Calu3 (cell line): Measurements from ENCODE around the gene PAK4. TPM values are rescaled to one million over a fixed set of nuclear protein-coding genes. Genes with fewer than 3 reads are reported as not detected.

Source experiments
- BruUV-seq: library from RNA; stranded (reverse); fragments of 400-500 nt; replicated peaks from 2 replicates; lab custom pipeline; 2021; lab: Mats Ljungman, UMichigan
- CTCF ChIA-PET: fragments of 300-600 bp; sonication (Branson Sonifier 250); formaldehyde crosslinking; loops from one replicate; lab custom pipeline; 2022; ENCODE audit warnings: antibody characterized with exemption; lab: Charles Lee
- DNase-seq: peaks from one replicate; pipeline ENCODE4 v3.0.0; 2022
- H3K27ac Mint-ChIP-seq: one replicate; pipeline ENCODE4 v1.8.0; 2022; ENCODE audit warnings: mixed read lengths; ENCODE audit not compliant: unreplicated experiment
- H3K27me3 Mint-ChIP-seq: one replicate; pipeline ENCODE4 v1.8.0; 2022; ENCODE audit warnings: mixed read lengths; ENCODE audit not compliant: unreplicated experiment
- H3K36me3 Mint-ChIP-seq: one replicate; pipeline ENCODE4 v1.8.0; 2022; ENCODE audit warnings: mild to moderate bottlenecking, moderate library complexity, mixed read lengths; ENCODE audit not compliant: insufficient read depth, unreplicated experiment
- H3K4me1 Mint-ChIP-seq: one replicate; pipeline ENCODE4 v1.8.0; 2022; ENCODE audit warnings: mild to moderate bottlenecking, low read depth, mixed read lengths; ENCODE audit not compliant: unreplicated experiment
- H3K4me3 Mint-ChIP-seq: one replicate; pipeline ENCODE4 v1.8.0; 2022; ENCODE audit warnings: mild to moderate bottlenecking, low read depth, moderate library complexity, mixed read lengths; ENCODE audit not compliant: unreplicated experiment
- H3K9me3 Mint-ChIP-seq: one replicate; pipeline ENCODE4 v1.8.0; 2022; ENCODE audit warnings: low read depth, mixed read lengths; ENCODE audit not compliant: unreplicated experiment
- CTCF ChIP-seq: fragments of 200-600 bp; IDR thresholded peaks from one replicate; pipeline ENCODE4 v1.8.0; 2022; ENCODE audit warnings: antibody characterized with exemption; ENCODE audit not compliant: unreplicated experiment
- intact Hi-C: fragments of 100-400 bp; cut with micrococcal nuclease; formaldehyde crosslinking; loops from one replicate; pipeline ENCODE4 v1.10.0; 2022; ENCODE audit not compliant: unreplicated experiment
- total RNA-seq: library from RNA; stranded (reverse); gene quantifications from 2 replicates; pipeline ENCODE4 v1.2.3, GENCODE V29; 2022

PAK4 gene
- total RNA-seq, 1 experiment from 2014 or later = 75.7 TPM

GRCh38 chr19:39110263-39110967, 15.2 kb upstream of the PAK4 start:
- intact Hi-C loops = loop anchor here (1.0 to 5.0 kb wide), 2 partner anchors 58 to 218 kb away; no protein-coding TSS in a partner anchor
- CTCF ChIA-PET = interaction anchor here (1.8 kb wide), 1 partner anchor 148 kb away, joined by 5 read pairs; no protein-coding TSS in a partner anchor
- peak overlapping the region; percentile 46 for H3K27ac Mint-ChIP-seq
- H3K4me3 Mint-ChIP-seq = no peak overlapping the region
- TF ChIP-seq CTCF = peak; percentile 95
- DNase-seq = peak; percentile 91
- no peaks in the 10 kb centered on the region for H3K9me3 Mint-ChIP-seq
- H3K4me1 Mint-ChIP-seq = peaks cover 33% of the 10 kb centered on the region
- no peaks in the 10 kb centered on the region for H3K27me3 Mint-ChIP-seq
- H3K36me3 Mint-ChIP-seq = peaks cover 33% of the 10 kb centered on the region
- BruUV-seq = no TSS peak

- H3K36me3 Mint-ChIP-seq = peaks cover 33% of the 10 kb centered on the region
- CTCF ChIA-PET = interaction anchor here (0.5 to 1.8 kb wide), 10 partner anchors 10 to 877 kb away, joined by 3 to 12 read pairs (median 4); no protein-coding TSS in a partner anchor
- no peak for TF ChIP-seq CTCF
- H3K27ac Mint-ChIP-seq = peak overlapping the region; percentile 77
- peak overlapping the region; percentile 50 for H3K4me3 Mint-ChIP-seq
- DNase-seq = peak; percentile 63
- intact Hi-C loops = loop anchor here (5.0 kb wide), 1 partner anchor 59 kb away; no protein-coding TSS in a partner anchor
- BruUV-seq = no TSS peak
- peaks cover 33% of the 10 kb centered on the region for H3K4me1 Mint-ChIP-seq
- no peaks in the 10 kb centered on the region for H3K27me3 Mint-ChIP-seq
- H3K9me3 Mint-ChIP-seq = no peaks in the 10 kb centered on the region
These were observed 13.9 kb upstream of the PAK4 start for GRCh38 chr19:39111593-39112199.

- peaks cover 27% of the 10 kb centered on the region for H3K36me3 Mint-ChIP-seq
- H3K4me1 Mint-ChIP-seq = peaks cover 33% of the 10 kb centered on the region
- DNase-seq = peak; percentile 88
- BruUV-seq = no TSS peak
- peak overlapping the region; percentile 50 for H3K4me3 Mint-ChIP-seq
- H3K27me3 Mint-ChIP-seq = no peaks in the 10 kb centered on the region
- TF ChIP-seq CTCF = no peak
- no peaks in the 10 kb centered on the region for H3K9me3 Mint-ChIP-seq
- peak overlapping the region; percentile 77 for H3K27ac Mint-ChIP-seq
- CTCF ChIA-PET = interaction anchor here (0.6 to 1.7 kb wide), 10 partner anchors 10 to 230 kb away, joined by 3 to 12 read pairs (median 4); partner anchors contain the start of gene SAMD4B
- intact Hi-C loops = loop anchor here (5.0 kb wide), 1 partner anchor 60 kb away; no protein-coding TSS in a partner anchor
These were observed 13.2 kb upstream of the PAK4 start for GRCh38 chr19:39112338-39112890.

GRCh38 chr19:39113199-39113598, 12.4 kb upstream of the PAK4 start:
- H3K4me1 Mint-ChIP-seq = peaks cover 33% of the 10 kb centered on the region
- intact Hi-C loops = loop anchor here (5.0 kb wide), 1 partner anchor 61 kb away; no protein-coding TSS in a partner anchor
- no TSS peak for BruUV-seq
- H3K9me3 Mint-ChIP-seq = no peaks in the 10 kb centered on the region
- peak overlapping the region; percentile 77 for H3K27ac Mint-ChIP-seq
- CTCF ChIA-PET = interaction anchor here (0.6 to 1.7 kb wide), 3 partner anchors 9 to 461 kb away, joined by 3 to 12 read pairs (median 3); no protein-coding TSS in a partner anchor
- H3K4me3 Mint-ChIP-seq = peak overlapping the region; percentile 35
- H3K36me3 Mint-ChIP-seq = peaks cover 27% of the 10 kb centered on the region
- TF ChIP-seq CTCF = no peak
- H3K27me3 Mint-ChIP-seq = no peaks in the 10 kb centered on the region
- DNase-seq = no peak
